RWPE2 (cell line): ENCODE results near the gene ATP5F1E.

ENCODE experiments used
- ATAC-seq: fragments of 200-7000 bp; cut with Tn5 transposase; 3 replicates; pipeline ENCODE4 v1.9.1; 2021; ENCODE audit warnings: low read depth
- DNase-seq: peaks from one replicate; pipeline ENCODE4 v3.0.0-alpha.2; 2020; ENCODE audit warnings: low spot score
- H3K27ac ChIP-seq: fragments of 450-650 bp; 2 replicates; pipeline ENCODE4 v1.5.1; 2017; ENCODE audit warnings: mild to moderate bottlenecking; ENCODE audit not compliant: poor library complexity, severe bottlenecking
- H3K27me3 ChIP-seq: fragments of 250-450 bp; sonication (Bioruptor Pico); 2 replicates; pipeline ENCODE4 v1.5.1; 2021; ENCODE audit warnings: mild to moderate bottlenecking, moderate library complexity; ENCODE audit not compliant: insufficient read depth, poor library complexity, severe bottlenecking
- H3K36me3 ChIP-seq: fragments of 250-450 bp; sonication (Bioruptor Pico); 2 replicates; pipeline ENCODE4 v1.5.1; 2020; ENCODE audit warnings: low read depth, mild to moderate bottlenecking, moderate library complexity
- H3K4me1 ChIP-seq: fragments of 250-450 bp; sonication (Bioruptor Pico); 2 replicates; pipeline ENCODE4 v1.5.1; 2021; ENCODE audit warnings: mild to moderate bottlenecking, moderate library complexity; ENCODE audit not compliant: insufficient read depth, poor library complexity, severe bottlenecking
- H3K4me3 ChIP-seq: fragments of 250-450 bp; sonication (Bioruptor Pico); 2 replicates; pipeline ENCODE4 v1.5.1; 2021; ENCODE audit warnings: mild to moderate bottlenecking, moderate library complexity; ENCODE audit not compliant: severe bottlenecking
- H3K9me3 ChIP-seq: fragments of 250-450 bp; sonication (Bioruptor Pico); 2 replicates; pipeline ENCODE4 v1.5.1; 2021; ENCODE audit warnings: mild to moderate bottlenecking, moderate library complexity; ENCODE audit not compliant: severe bottlenecking
- CTCF ChIP-seq: fragments of 450-650 bp; IDR thresholded peaks from one replicate; pipeline ENCODE4 v1.5.1; 2017; ENCODE audit warnings: mild to moderate bottlenecking, moderate library complexity; ENCODE audit not compliant: poor library complexity, severe bottlenecking

The ATP5F1E gene

GRCh38 chr20:59002874-59003399, 29.2 kb downstream of the ATP5F1E start:
- DNase-seq (peak; percentile 81), ATAC-seq (no peak)
- H3K4me1 ChIP-seq, result peaks cover 4% of the 10 kb centered on the region
- no peaks in the 10 kb centered on the region for H3K27me3 ChIP-seq
- H3K4me3 ChIP-seq, result no peak overlapping the region
- peaks cover 73% of the 10 kb centered on the region for H3K36me3 ChIP-seq
- no peaks in the 10 kb centered on the region for H3K9me3 ChIP-seq
- H3K27ac ChIP-seq, result no peak overlapping the region
- no peak for TF ChIP-seq CTCF

GRCh38 chr20:59002388-59002787, 29.7 kb downstream of the ATP5F1E start:
- Histone ChIP-seq H3K9me3 (no peaks in the 10 kb centered on the region), H3K4me3 (no peak overlapping the region), H3K36me3 (peaks cover 78% of the 10 kb centered on the region), H3K4me1 (peaks cover under 1% of the 10 kb centered on the region), H3K27ac (no peak overlapping the region), H3K27me3 (no peaks in the 10 kb centered on the region)
- ATAC-seq, result no peak
- DNase-seq, result peak; percentile 84
- TF ChIP-seq CTCF, result no peak

DNA sequence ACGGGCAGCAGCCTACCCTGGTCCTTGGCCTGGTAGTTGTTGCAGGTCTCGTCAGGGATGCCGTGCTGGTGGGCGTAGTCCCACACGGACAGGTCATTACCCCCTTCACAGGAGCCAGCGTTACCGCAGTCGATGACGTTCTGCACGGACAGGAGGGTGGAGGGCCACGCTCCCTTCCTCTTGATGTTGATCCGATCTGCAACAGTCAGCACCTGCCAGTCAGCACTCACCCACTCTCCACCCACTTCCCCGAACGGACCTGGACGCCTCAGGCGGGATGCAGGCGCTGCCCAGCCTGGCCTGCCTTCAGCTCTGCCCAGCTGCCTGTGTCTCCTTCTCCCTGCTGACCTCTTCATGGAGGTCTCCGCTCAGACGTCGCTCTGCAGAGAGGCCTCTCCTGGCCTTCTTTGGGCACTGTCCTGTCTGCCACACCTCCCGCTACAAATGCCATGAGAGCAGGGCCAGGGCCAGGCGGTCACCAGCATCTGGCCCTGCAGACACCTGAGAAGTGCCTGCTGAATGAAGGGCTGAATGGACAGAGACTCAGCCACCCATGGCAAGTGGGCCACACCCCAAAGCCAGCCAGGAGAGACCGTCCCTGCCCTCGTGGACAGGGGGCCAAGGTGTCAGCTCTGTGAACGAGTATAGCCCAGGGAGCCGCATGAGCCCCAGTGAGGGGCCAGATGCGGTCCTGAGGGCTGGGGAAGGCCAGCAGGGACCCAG, 30.5 kb downstream of the ATP5F1E start:
- Histone ChIP-seq H3K4me1 (no peaks in the 10 kb centered on the region), H3K4me3 (no peak overlapping the region), H3K9me3 (no peaks in the 10 kb centered on the region), H3K27ac (no peak overlapping the region), H3K27me3 (no peaks in the 10 kb centered on the region), H3K36me3 (peaks cover 86% of the 10 kb centered on the region)
- DNase-seq (peak; percentile 84), ATAC-seq (no peak)
- no peak for TF ChIP-seq CTCF

DNA sequence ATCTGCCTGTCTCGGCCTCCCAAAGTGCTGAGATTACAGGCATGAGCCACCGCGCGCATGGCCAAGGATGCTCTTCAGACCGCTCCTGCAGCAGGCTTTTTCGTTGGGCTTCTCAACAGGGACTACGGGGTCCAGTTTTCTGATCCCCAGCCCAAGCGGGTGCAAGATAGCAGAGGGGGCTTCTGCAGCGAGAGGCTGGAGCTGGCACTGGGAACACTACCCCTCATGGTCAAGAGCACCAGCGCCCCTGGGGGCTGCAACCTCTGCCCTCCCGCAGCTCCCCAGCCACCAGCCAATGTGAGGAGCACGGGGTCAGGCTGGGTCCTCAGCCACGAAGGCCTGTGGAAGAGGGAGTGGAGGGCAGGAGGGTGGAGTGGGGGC, 31.1 kb downstream of the ATP5F1E start:
- ATAC-seq (no peak), DNase-seq (peak; percentile 76)
- no peak for TF ChIP-seq CTCF
- Histone ChIP-seq H3K9me3 (no peaks in the 10 kb centered on the region), H3K36me3 (peaks cover 91% of the 10 kb centered on the region), H3K27me3 (no peaks in the 10 kb centered on the region), H3K4me3 (no peak overlapping the region), H3K27ac (no peak overlapping the region), H3K4me1 (no peaks in the 10 kb centered on the region)

- Histone ChIP-seq H3K36me3 (peaks cover 96% of the 10 kb centered on the region), H3K27me3 (no peaks in the 10 kb centered on the region), H3K4me3 (no peak overlapping the region), H3K9me3 (no peaks in the 10 kb centered on the region), H3K27ac (no peak overlapping the region), H3K4me1 (no peaks in the 10 kb centered on the region)
- TF ChIP-seq CTCF, result no peak
- DNase-seq, result no peak
- ATAC-seq, result no peak
These were observed 31.8 kb downstream of the ATP5F1E start for GRCh38 chr20:59000326-59000725.
